GM23338 (cell line): ENCODE measurements around the gene MAN2B2. TPM values are rescaled to one million over a fixed set of nuclear protein-coding genes. Genes with fewer than 3 reads are reported as not detected.

Experiments used
- ATAC-seq: fragments of 200-7000 bp; cut with Tn5 transposase; 3 replicates; pipeline ENCODE4 v1.9.1; 2020
- DNase-seq: peaks from one replicate; pipeline ENCODE4 v3.0.0-alpha.2; 2015; ENCODE audit warnings: low spot score
- H2AFZ ChIP-seq: fragments of 200-600 bp; sonication (generic); 2 replicates; pipeline ENCODE4 v1.8.0; 2016; ENCODE audit warnings: antibody characterized with exemption, mild to moderate bottlenecking, moderate library complexity
- H3F3A ChIP-seq: fragments of 200-600 bp; sonication (generic); replicated peaks from 2 replicates; pipeline ENCODE4 v1.8.0; 2017; ENCODE audit warnings: antibody characterized with exemption, mixed run types, low read depth
- H3K27ac ChIP-seq: fragments of 200-600 bp; sonication (generic); 2 replicates; pipeline ENCODE4 v1.6.1; 2016; ENCODE audit warnings: low read depth
- H3K27me3 ChIP-seq: fragments of 200-600 bp; sonication (generic); 2 replicates; pipeline ENCODE4 v1.8.0; 2016; ENCODE audit warnings: mild to moderate bottlenecking, mixed run types, moderate library complexity; ENCODE audit not compliant: insufficient read depth
- H3K36me3 ChIP-seq: fragments of 200-600 bp; sonication (generic); 2 replicates; pipeline ENCODE4 v1.8.0; 2016; ENCODE audit warnings: mild to moderate bottlenecking; ENCODE audit not compliant: insufficient read depth
- H3K4me1 ChIP-seq: fragments of 200-600 bp; sonication (generic); 2 replicates; pipeline ENCODE4 v1.8.0; 2016; ENCODE audit warnings: mild to moderate bottlenecking, moderate library complexity; ENCODE audit not compliant: insufficient read depth
- H3K4me2 ChIP-seq: fragments of 200-600 bp; sonication (generic); 2 replicates; pipeline ENCODE4 v1.7.1; 2017; ENCODE audit warnings: mixed run types
- H3K4me3 ChIP-seq: fragments of 200-600 bp; sonication (generic); 2 replicates; pipeline ENCODE4 v1.6.1; 2016; ENCODE audit warnings: mixed run types
- H3K79me2 ChIP-seq: fragments of 200-600 bp; sonication (generic); replicated peaks from 2 replicates; pipeline ENCODE4 v1.8.0; 2017; ENCODE audit warnings: mild to moderate bottlenecking; ENCODE audit not compliant: insufficient read depth
- H3K9me2 ChIP-seq: fragments of 200-600 bp; sonication (generic); 2 replicates; pipeline ENCODE4 v1.8.0; 2017; ENCODE audit not compliant: insufficient read depth
- H4K20me1 ChIP-seq: fragments of 200-600 bp; sonication (generic); replicated peaks from 2 replicates; pipeline ENCODE4 v1.8.0; 2017; ENCODE audit warnings: mild to moderate bottlenecking; ENCODE audit not compliant: insufficient read depth
- H3K27ac Mint-ChIP-seq: 2 replicates; pipeline ENCODE4 v1.8.0; 2020; ENCODE audit warnings: inconsistent platforms, mild to moderate bottlenecking, moderate library complexity, mixed read lengths
- H3K27me3 Mint-ChIP-seq: 3 replicates; pipeline ENCODE4 v1.8.0; 2022; ENCODE audit warnings: low read depth, mild to moderate bottlenecking, moderate library complexity, mixed read lengths, inconsistent platforms; ENCODE audit not compliant: insufficient read depth, poor library complexity
- H3K36me3 Mint-ChIP-seq: 3 replicates; pipeline ENCODE4 v1.8.0; 2021; ENCODE audit warnings: low read depth, mild to moderate bottlenecking, inconsistent platforms, moderate library complexity, mixed read lengths
- H3K4me1 Mint-ChIP-seq: 3 replicates; pipeline ENCODE4 v1.8.0; 2020; ENCODE audit warnings: mild to moderate bottlenecking, inconsistent platforms, mixed read lengths
- H3K4me3 Mint-ChIP-seq: 3 replicates; pipeline ENCODE4 v1.8.0; 2021; ENCODE audit warnings: moderate library complexity, mild to moderate bottlenecking, inconsistent platforms, mixed read lengths
- H3K9me3 Mint-ChIP-seq: 3 replicates; pipeline ENCODE4 v1.8.0; 2020; ENCODE audit warnings: moderate library complexity, mild to moderate bottlenecking, inconsistent platforms, mixed read lengths
- CREB1 ChIP-seq: fragments of 250-450 bp; sonication (Bioruptor Pico); IDR thresholded peaks from 2 replicates; pipeline ENCODE4 v1.5.0; 2020; ENCODE audit warnings: low read depth, mild to moderate bottlenecking, moderate library complexity
- EZH2 ChIP-seq: fragments of 200-600 bp; sonication (generic); IDR thresholded peaks from one replicate; pipeline ENCODE4 v1.8.0; 2017; ENCODE audit warnings: antibody characterized with exemption, mild to moderate bottlenecking, low read depth; ENCODE audit not compliant: unreplicated experiment
- EZH2phosphoT487 ChIP-seq: fragments of 200-600 bp; sonication (generic); IDR thresholded peaks from one replicate; pipeline ENCODE4 v1.8.1; 2018; ENCODE audit warnings: antibody characterized with exemption; ENCODE audit not compliant: unreplicated experiment
- JUNB ChIP-seq: IDR thresholded peaks from one replicate; pipeline ENCODE4 v1.6.1; 2016; ENCODE audit warnings: antibody characterized with exemption; ENCODE audit not compliant: unreplicated experiment
- NANOG ChIP-seq: IDR thresholded peaks from 2 replicates; pipeline ENCODE4 v1.6.1; 2016; ENCODE audit warnings: antibody characterized with exemption, borderline replicate concordance
- POLR2AphosphoS5 ChIP-seq: IDR thresholded peaks from 2 replicates; pipeline ENCODE4 v1.6.1; 2016; ENCODE audit warnings: antibody characterized with exemption, low read depth
- ZNF114 ChIP-seq: fragments of 250-450 bp; sonication (Bioruptor Pico); IDR thresholded peaks from 2 replicates; pipeline ENCODE4 v1.5.0; 2020; ENCODE audit warnings: mild to moderate bottlenecking, moderate library complexity
- ZNF331 ChIP-seq: fragments of 250-450 bp; sonication (Bioruptor Pico); IDR thresholded peaks from 2 replicates; pipeline ENCODE4 v1.5.0; 2020; ENCODE audit warnings: low read depth, mild to moderate bottlenecking, moderate library complexity
- polyA plus RNA-seq: library from polyadenylated mRNA; unstranded; fragments of >200 nt; fragmentation: Nextera tagmentation; extraction: Ambion mirVana; gene quantifications from 2 replicates; pipeline ENCODE4 v1.2.1, GENCODE V29; 2016
- total RNA-seq: library from RNA; depleted of rRNA; stranded (reverse); fragments of >200 nt; shearing (Covaris generic); gene quantifications from 2 replicates; pipeline ENCODE4 v1.2.3, GENCODE V29; 2014
- TF ChIP-seq, protein P1 (sequence below): IDR thresholded peaks from one replicate; pipeline ENCODE4 v1.6.1; 2018; ENCODE audit warnings: antibody characterized with exemption; ENCODE audit not compliant: unreplicated experiment
- TF ChIP-seq, protein P2 (sequence below): IDR thresholded peaks from 2 replicates; pipeline ENCODE4 v1.6.1; 2016; ENCODE audit warnings: antibody characterized with exemption
- TF ChIP-seq, protein P3 (sequence below), 2 experiments: fragments of 200-600 bp in 1 of 2; sonication (generic) in 1 of 2; conservative IDR thresholded peaks; 2 replicates each; pipeline versions ENCODE4 v1.5.1 to v1.6.1; 2016 to 2017; ENCODE audit warnings: antibody characterized with exemption in 2 of 2, low read depth in 2 of 2, mild to moderate bottlenecking in 2 of 2, moderate library complexity in 1 of 2

MAN2B2 gene
- total and polyA plus RNA-seq, 2 experiments from 2014 or later, result 1.6 to 6.9 TPM

DNA sequence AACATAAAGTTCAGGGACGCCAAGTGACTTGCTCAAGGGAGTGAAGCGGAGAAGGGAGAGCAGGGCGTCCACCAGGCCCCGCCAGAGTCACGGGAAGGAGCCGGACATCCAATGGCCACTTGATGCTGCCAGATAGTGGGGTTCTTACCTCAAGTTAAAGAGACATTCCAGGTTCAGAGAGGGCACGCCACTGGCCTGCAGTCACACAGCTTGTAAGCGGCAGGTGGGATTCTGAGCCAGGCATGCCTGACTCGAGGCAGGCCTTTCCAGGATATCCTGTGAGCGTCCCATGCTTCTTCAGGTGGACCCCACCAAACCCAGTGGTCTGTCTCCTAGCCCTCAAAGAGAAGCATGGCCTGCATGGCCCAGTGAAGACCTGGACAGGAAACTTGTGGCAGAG, 2.4 kb downstream of the MAN2B2 start:
- no peaks in the 10 kb centered on the region for H3K36me3 ChIP-seq
- H3K4me1 ChIP-seq, result peaks cover 3% of the 10 kb centered on the region; the same call in 1 of the 2 replicates
- H3K4me3 ChIP-seq, result no peak overlapping the region
- no peaks in the 10 kb centered on the region for H3K79me2 ChIP-seq
- H3F3A ChIP-seq, result no peaks in the 10 kb centered on the region
- no peak overlapping the region for H2AFZ ChIP-seq
- H3K27me3 Mint-ChIP-seq, result peaks cover 13% of the 10 kb centered on the region
- peaks cover 3% of the 10 kb centered on the region for H3K9me3 Mint-ChIP-seq
- H3K4me2 ChIP-seq, result no peak overlapping the region
- no peak for ATAC-seq
- no peak overlapping the region for H3K27ac Mint-ChIP-seq
- TF ChIP-seq CREB1 (no peak), ZNF114 (no peak), EZH2phosphoT487 (no peak), JUNB (no peak), POLR2AphosphoS5 (no peak), NANOG (no peak)
- TF ChIP-seq, protein P1, sequence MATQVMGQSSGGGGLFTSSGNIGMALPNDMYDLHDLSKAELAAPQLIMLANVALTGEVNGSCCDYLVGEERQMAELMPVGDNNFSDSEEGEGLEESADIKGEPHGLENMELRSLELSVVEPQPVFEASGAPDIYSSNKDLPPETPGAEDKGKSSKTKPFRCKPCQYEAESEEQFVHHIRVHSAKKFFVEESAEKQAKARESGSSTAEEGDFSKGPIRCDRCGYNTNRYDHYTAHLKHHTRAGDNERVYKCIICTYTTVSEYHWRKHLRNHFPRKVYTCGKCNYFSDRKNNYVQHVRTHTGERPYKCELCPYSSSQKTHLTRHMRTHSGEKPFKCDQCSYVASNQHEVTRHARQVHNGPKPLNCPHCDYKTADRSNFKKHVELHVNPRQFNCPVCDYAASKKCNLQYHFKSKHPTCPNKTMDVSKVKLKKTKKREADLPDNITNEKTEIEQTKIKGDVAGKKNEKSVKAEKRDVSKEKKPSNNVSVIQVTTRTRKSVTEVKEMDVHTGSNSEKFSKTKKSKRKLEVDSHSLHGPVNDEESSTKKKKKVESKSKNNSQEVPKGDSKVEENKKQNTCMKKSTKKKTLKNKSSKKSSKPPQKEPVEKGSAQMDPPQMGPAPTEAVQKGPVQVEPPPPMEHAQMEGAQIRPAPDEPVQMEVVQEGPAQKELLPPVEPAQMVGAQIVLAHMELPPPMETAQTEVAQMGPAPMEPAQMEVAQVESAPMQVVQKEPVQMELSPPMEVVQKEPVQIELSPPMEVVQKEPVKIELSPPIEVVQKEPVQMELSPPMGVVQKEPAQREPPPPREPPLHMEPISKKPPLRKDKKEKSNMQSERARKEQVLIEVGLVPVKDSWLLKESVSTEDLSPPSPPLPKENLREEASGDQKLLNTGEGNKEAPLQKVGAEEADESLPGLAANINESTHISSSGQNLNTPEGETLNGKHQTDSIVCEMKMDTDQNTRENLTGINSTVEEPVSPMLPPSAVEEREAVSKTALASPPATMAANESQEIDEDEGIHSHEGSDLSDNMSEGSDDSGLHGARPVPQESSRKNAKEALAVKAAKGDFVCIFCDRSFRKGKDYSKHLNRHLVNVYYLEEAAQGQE, result no peak
- TF ChIP-seq, protein P2, sequence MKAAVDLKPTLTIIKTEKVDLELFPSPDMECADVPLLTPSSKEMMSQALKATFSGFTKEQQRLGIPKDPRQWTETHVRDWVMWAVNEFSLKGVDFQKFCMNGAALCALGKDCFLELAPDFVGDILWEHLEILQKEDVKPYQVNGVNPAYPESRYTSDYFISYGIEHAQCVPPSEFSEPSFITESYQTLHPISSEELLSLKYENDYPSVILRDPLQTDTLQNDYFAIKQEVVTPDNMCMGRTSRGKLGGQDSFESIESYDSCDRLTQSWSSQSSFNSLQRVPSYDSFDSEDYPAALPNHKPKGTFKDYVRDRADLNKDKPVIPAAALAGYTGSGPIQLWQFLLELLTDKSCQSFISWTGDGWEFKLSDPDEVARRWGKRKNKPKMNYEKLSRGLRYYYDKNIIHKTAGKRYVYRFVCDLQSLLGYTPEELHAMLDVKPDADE, result no peak
- TF ChIP-seq, protein P3, sequence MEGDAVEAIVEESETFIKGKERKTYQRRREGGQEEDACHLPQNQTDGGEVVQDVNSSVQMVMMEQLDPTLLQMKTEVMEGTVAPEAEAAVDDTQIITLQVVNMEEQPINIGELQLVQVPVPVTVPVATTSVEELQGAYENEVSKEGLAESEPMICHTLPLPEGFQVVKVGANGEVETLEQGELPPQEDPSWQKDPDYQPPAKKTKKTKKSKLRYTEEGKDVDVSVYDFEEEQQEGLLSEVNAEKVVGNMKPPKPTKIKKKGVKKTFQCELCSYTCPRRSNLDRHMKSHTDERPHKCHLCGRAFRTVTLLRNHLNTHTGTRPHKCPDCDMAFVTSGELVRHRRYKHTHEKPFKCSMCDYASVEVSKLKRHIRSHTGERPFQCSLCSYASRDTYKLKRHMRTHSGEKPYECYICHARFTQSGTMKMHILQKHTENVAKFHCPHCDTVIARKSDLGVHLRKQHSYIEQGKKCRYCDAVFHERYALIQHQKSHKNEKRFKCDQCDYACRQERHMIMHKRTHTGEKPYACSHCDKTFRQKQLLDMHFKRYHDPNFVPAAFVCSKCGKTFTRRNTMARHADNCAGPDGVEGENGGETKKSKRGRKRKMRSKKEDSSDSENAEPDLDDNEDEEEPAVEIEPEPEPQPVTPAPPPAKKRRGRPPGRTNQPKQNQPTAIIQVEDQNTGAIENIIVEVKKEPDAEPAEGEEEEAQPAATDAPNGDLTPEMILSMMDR (conservative IDR thresholded peaks at IDR 0.05; ENCODE audit: low read depth in 2 of 2), result no peak
- no peaks in the 10 kb centered on the region; the same call in 2 of the 3 replicates for H3K4me1 Mint-ChIP-seq
- H3K27ac ChIP-seq, result no peak overlapping the region
- no peak for DNase-seq
- H4K20me1 ChIP-seq, result no peaks in the 10 kb centered on the region
- H3K36me3 Mint-ChIP-seq, result peaks cover 24% of the 10 kb centered on the region
- H3K4me3 Mint-ChIP-seq, result no peak overlapping the region
- no peaks in the 10 kb centered on the region for H3K9me2 ChIP-seq
- H3K27me3 ChIP-seq, result peaks cover 20% of the 10 kb centered on the region

DNA sequence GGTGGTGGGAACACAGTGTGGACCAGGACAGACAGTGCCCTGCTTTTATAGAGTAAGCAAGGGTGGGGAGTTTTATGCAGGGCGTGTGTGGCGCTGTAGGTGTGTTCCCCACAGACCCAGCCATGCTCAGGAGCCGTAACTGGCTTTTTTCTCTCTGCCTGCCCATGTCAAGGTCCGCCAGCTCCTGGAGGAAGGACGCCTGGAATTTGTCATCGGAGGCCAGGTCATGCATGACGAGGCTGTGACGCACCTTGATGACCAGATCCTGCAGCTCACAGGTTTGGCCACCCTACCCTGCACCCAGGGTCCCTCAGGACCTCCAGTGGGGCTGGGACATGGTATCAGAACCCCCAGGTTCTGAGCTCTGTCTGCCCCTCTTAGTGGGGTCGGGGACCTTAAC, 3.2 kb downstream of the MAN2B2 start:
- Histone ChIP-seq H3K4me1 (peaks cover 3% of the 10 kb centered on the region; the same call in 1 of the 2 replicates), H3K4me2 (no peak overlapping the region), H3K36me3 (no peaks in the 10 kb centered on the region), H3F3A (no peaks in the 10 kb centered on the region), H4K20me1 (no peaks in the 10 kb centered on the region), H2AFZ (no peak overlapping the region), H3K79me2 (no peaks in the 10 kb centered on the region), H3K9me2 (no peaks in the 10 kb centered on the region), H3K27me3 (peaks cover 14% of the 10 kb centered on the region), H3K4me3 (no peak overlapping the region), H3K27ac (no peak overlapping the region)
- TF ChIP-seq EZH2, result no peak
- no peak for TF ChIP-seq ZNF331 (CRISPR knock-in tag)
- no peak for TF ChIP-seq CREB1
- no peak for TF ChIP-seq POLR2AphosphoS5
- Mint-ChIP-seq H3K9me3 (peaks cover 10% of the 10 kb centered on the region), H3K4me1 (no peaks in the 10 kb centered on the region; the same call in 2 of the 3 replicates), H3K4me3 (no peak overlapping the region), H3K27ac (no peak overlapping the region), H3K36me3 (peaks cover 30% of the 10 kb centered on the region), H3K27me3 (peaks cover 13% of the 10 kb centered on the region)
- ATAC-seq, result no peak
- no peak for DNase-seq
